Measurements from ENCODE around the gene UBE2Q2. TPM values are rescaled to one million over a fixed set of nuclear protein-coding genes. Genes with fewer than 3 reads are reported as not detected.

UBE2Q2 gene
- total RNA-seq, 1 donor, result 70.4 TPM

- DNase-seq (ENCODE audit: low read depth), result no peak
- no peak for TF ChIP-seq CTCF (IDR thresholded peaks at IDR 0.05; ENCODE audit: insufficient read depth, low read depth, low read length)
- H3K4me3 ChIP-seq (ENCODE audit: low read depth, low read length), result no peak overlapping the region
Observed at GRCh38 chr15:75835990-75836958, 7.0 kb upstream of the UBE2Q2 start.

GRCh38 chr15:75836959-75837334 is 6.3 kb upstream of the UBE2Q2 start:
- no peak for TF ChIP-seq CTCF (IDR thresholded peaks at IDR 0.05; ENCODE audit: insufficient read depth, low read depth, low read length)
- DNase-seq (ENCODE audit: low read depth), result peak; percentile 66
- no peak overlapping the region for H3K4me3 ChIP-seq (ENCODE audit: low read depth, low read length)

GRCh38 chr15:75840659-75841058 is 2.6 kb upstream of the UBE2Q2 start:
- no peak overlapping the region for H3K4me3 ChIP-seq (ENCODE audit: low read depth, low read length)
- no peak for TF ChIP-seq CTCF (IDR thresholded peaks at IDR 0.05; ENCODE audit: insufficient read depth, low read depth, low read length)
- DNase-seq (ENCODE audit: low read depth), result peak; percentile 73

GRCh38 chr15:75841626-75842025 is 1.6 kb upstream of the UBE2Q2 start:
- no peak for TF ChIP-seq CTCF (IDR thresholded peaks at IDR 0.05; ENCODE audit: insufficient read depth, low read depth, low read length)
- no peak for DNase-seq (ENCODE audit: low read depth)

GRCh38 chr15:75843678-75844581 is 683 bp downstream of the UBE2Q2 start:
- no peak for TF ChIP-seq CTCF (IDR thresholded peaks at IDR 0.05; ENCODE audit: insufficient read depth, low read depth, low read length)
- peak; percentile 52 for DNase-seq (ENCODE audit: low read depth)
- H3K4me3 ChIP-seq (ENCODE audit: low read depth, low read length), result peak overlapping the region; percentile 95

More at GRCh38 chr15:75841626-75842025, 1.6 kb upstream of the UBE2Q2 start:
- H3K4me3 ChIP-seq (ENCODE audit: low read depth, low read length), result no peak overlapping the region

GRCh38 chr15:75844629-75845335 is 1.5 kb downstream of the UBE2Q2 start:
- TF ChIP-seq CTCF (IDR thresholded peaks at IDR 0.05; ENCODE audit: insufficient read depth, low read depth, low read length), result no peak
- no peak for DNase-seq (ENCODE audit: low read depth)
- H3K4me3 ChIP-seq (ENCODE audit: low read depth, low read length), result peak overlapping the region; percentile 95
